Neuronal stem cell (in vitro differentiated cells): ENCODE data around the gene PTPRCAP.
A peak's percentile ranks its signal among the peaks of the same experiment; 100 is the strongest.

Experiments
- DNase-seq: peaks from one replicate; pipeline ENCODE4 v3.0.0-alpha.2; 2013; ENCODE audit warnings: low spot score
- H2AFZ ChIP-seq: one replicate; pipeline ENCODE4 v1.6.1; 2013; ENCODE audit warnings: mild to moderate bottlenecking, low read length, inconsistent platforms
- H2AK5ac ChIP-seq: 2 replicates; pipeline ENCODE4 v1.6.1; 2013; ENCODE audit warnings: low read depth, mild to moderate bottlenecking, inconsistent platforms, low read length, moderate library complexity, mixed read lengths
- H2BK120ac ChIP-seq: 2 replicates; pipeline ENCODE4 v1.6.1; 2013; ENCODE audit warnings: low read depth, mild to moderate bottlenecking, inconsistent platforms, low read length, moderate library complexity, mixed read lengths
- H2BK12ac ChIP-seq: one replicate; pipeline ENCODE4 v1.6.1; 2013; ENCODE audit warnings: low read length, inconsistent platforms
- H2BK15ac ChIP-seq: 2 replicates; pipeline ENCODE4 v1.6.1; 2013; ENCODE audit warnings: mild to moderate bottlenecking, low read length, inconsistent platforms, mixed read lengths
- H2BK5ac ChIP-seq: one replicate; pipeline ENCODE4 v1.6.1; 2013; ENCODE audit warnings: inconsistent platforms, mild to moderate bottlenecking, low read length, moderate library complexity
- H3K14ac ChIP-seq: one replicate; pipeline ENCODE4 v1.6.1; 2013; ENCODE audit warnings: low read length, inconsistent platforms
- H3K18ac ChIP-seq: 2 replicates; pipeline ENCODE4 v1.6.1; 2013; ENCODE audit warnings: low read length, inconsistent platforms
- H3K23ac ChIP-seq: 2 replicates; pipeline ENCODE4 v1.6.1; 2013; ENCODE audit warnings: low read depth, mild to moderate bottlenecking, mixed read lengths, low read length, inconsistent platforms; ENCODE audit not compliant: poor library complexity
- H3K27ac ChIP-seq: replicated peaks from 3 replicates; pipeline ENCODE4 v1.5.1; 2013; ENCODE audit warnings: low read length, inconsistent platforms
- H3K27me3 ChIP-seq, 3 experiments: 2 replicates each; pipeline ENCODE4 v1.6.1; 2013; ENCODE audit warnings: low read length in 3 of 3, mild to moderate bottlenecking in 2 of 3, inconsistent platforms in 1 of 3, low read depth in 1 of 3, mixed read lengths in 1 of 3, moderate library complexity in 1 of 3; ENCODE audit not compliant: control insufficient read depth in 3 of 3, insufficient read depth in 3 of 3
- H3K36me3 ChIP-seq, 2 donors: replicated peaks in 1 of 2; 2 replicates each; pipeline ENCODE4 v1.6.1; 2013; ENCODE audit warnings: low read length in 2 of 2; ENCODE audit not compliant: control insufficient read depth in 2 of 2, insufficient read depth in 2 of 2
- H3K4ac ChIP-seq: 2 replicates; pipeline ENCODE4 v1.6.1; 2013; ENCODE audit warnings: inconsistent platforms, mild to moderate bottlenecking, low read length, moderate library complexity
- H3K4me1 ChIP-seq, 2 donors: 1 replicate in 1 of 2; 2 replicates in 1 of 2; pipeline ENCODE4 v1.6.1; 2013; ENCODE audit warnings: low read length in 2 of 2, low read depth in 1 of 2; ENCODE audit not compliant: control insufficient read depth in 2 of 2, insufficient read depth in 1 of 2
- H3K4me2 ChIP-seq: one replicate; pipeline ENCODE4 v1.6.1; 2013; ENCODE audit warnings: mild to moderate bottlenecking, low read length, inconsistent platforms; ENCODE audit not compliant: insufficient read depth, poor library complexity, severe bottlenecking
- H3K4me3 ChIP-seq, 2 donors: 2 replicates each; pipeline ENCODE4 v1.5.1; 2013; ENCODE audit warnings: low read length in 2 of 2, mild to moderate bottlenecking in 2 of 2, inconsistent platforms in 1 of 2, moderate library complexity in 1 of 2
- H3K79me1 ChIP-seq: one replicate; pipeline ENCODE4 v1.6.1; 2013; ENCODE audit warnings: low read depth, mild to moderate bottlenecking, inconsistent platforms, low read length, moderate library complexity
- H3K9ac ChIP-seq: one replicate; pipeline ENCODE4 v1.6.1; 2013; ENCODE audit warnings: mild to moderate bottlenecking, low read depth, low read length, inconsistent platforms; ENCODE audit not compliant: poor library complexity
- H3K9me3 ChIP-seq, 2 donors: replicated peaks in 1 of 2; 2 replicates each; pipeline versions ENCODE3 to v1.6.1; 2013; ENCODE audit warnings: low read length in 2 of 2, mild to moderate bottlenecking in 2 of 2, inconsistent platforms in 1 of 2, low read depth in 1 of 2, mixed read lengths in 1 of 2, moderate library complexity in 1 of 2; ENCODE audit not compliant: control insufficient read depth in 2 of 2, insufficient read depth in 1 of 2
- H4K8ac ChIP-seq: one replicate; pipeline ENCODE4 v1.6.1; 2013; ENCODE audit warnings: low read depth, mild to moderate bottlenecking, inconsistent platforms, low read length, moderate library complexity
- H4K91ac ChIP-seq: one replicate; pipeline ENCODE4 v1.6.1; 2013; ENCODE audit warnings: low read length, low read depth, mild to moderate bottlenecking, inconsistent platforms; ENCODE audit not compliant: poor library complexity
- WGBS, 2 donors: extraction: QIAGEN DNeasy Blood & Tissue Kit; methylation state at CpG; one replicate each; pipeline ENCODE4 v1.1.7; 2013; ENCODE audit warnings: missing lambda C conversion rate in 2 of 2, mixed read lengths in 1 of 2; ENCODE audit not compliant: insufficient read length in 2 of 2, insufficient replicate concordance in 1 of 2; ENCODE audit errors: extremely low coverage in 2 of 2; 5-methylcytosine and 5-hydroxymethylcytosine counted together

Gene PTPRCAP

DNA sequence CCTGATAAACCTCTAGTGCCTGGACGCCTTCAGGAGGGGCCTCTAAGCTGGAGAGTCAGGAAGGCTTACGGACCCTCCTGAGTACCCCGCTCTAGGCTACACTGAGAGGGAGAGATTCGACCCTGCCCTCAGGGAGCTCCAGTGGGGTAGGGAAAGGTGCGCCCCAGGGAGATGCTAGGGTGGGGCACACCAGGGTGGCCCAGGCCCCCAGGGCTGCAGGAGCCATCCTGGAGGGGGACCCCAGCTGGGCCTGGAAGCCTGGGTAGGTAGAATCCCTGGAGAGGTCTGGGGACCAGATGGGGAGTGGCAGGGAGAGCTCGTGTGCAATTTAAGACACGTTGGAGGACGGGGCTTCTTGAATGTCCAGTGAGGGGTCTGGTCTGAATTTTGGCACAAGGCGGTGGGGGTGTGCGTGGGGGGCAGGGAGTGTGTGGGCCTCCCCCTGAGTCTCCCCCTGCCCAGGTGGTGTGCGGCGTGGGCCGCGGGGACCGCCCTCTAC is 17.3 kb downstream of the PTPRCAP start:
- H2AK5ac ChIP-seq, result peak overlapping the region; percentile 86
- peak overlapping the region; percentile 98 for H3K23ac ChIP-seq
- H2BK15ac ChIP-seq, result peak overlapping the region; percentile 65
- H2BK120ac ChIP-seq, result no peak overlapping the region
- H3K9ac ChIP-seq, result peak overlapping the region; percentile 89
- H3K4me3 ChIP-seq, result peak overlapping the region; percentile 67 to 77
- H3K36me3 ChIP-seq, result no peaks in the 10 kb centered on the region
- peak overlapping the region; percentile 96 for H3K18ac ChIP-seq
- DNase-seq, result no peak
- peak overlapping the region; percentile 50 for H2BK5ac ChIP-seq
- H4K91ac ChIP-seq, result no peak overlapping the region
- peaks cover 2% of the 10 kb centered on the region for H3K79me1 ChIP-seq
- WGBS, 2 donors, result no CpG with 5 or more reads among the region's 15 CpGs
- H2AFZ ChIP-seq, result peak overlapping the region; percentile 98
- peaks cover 10% of the 10 kb centered on the region in 2 donors for H3K4me1 ChIP-seq
- no peaks in the 10 kb centered on the region for H3K9me3 ChIP-seq
- no peak overlapping the region for H4K8ac ChIP-seq
- H3K4ac ChIP-seq, result peak overlapping the region; percentile 8
- H3K27ac ChIP-seq, result no peak overlapping the region
- peak overlapping the region; percentile 98 for H3K4me2 ChIP-seq
- H3K14ac ChIP-seq, result peak overlapping the region; percentile 72
- H3K27me3 ChIP-seq, result peaks cover 0 to 20% (median 0%) of the 10 kb centered on the region in 3 experiments
- H2BK12ac ChIP-seq, result no peak overlapping the region

DNA sequence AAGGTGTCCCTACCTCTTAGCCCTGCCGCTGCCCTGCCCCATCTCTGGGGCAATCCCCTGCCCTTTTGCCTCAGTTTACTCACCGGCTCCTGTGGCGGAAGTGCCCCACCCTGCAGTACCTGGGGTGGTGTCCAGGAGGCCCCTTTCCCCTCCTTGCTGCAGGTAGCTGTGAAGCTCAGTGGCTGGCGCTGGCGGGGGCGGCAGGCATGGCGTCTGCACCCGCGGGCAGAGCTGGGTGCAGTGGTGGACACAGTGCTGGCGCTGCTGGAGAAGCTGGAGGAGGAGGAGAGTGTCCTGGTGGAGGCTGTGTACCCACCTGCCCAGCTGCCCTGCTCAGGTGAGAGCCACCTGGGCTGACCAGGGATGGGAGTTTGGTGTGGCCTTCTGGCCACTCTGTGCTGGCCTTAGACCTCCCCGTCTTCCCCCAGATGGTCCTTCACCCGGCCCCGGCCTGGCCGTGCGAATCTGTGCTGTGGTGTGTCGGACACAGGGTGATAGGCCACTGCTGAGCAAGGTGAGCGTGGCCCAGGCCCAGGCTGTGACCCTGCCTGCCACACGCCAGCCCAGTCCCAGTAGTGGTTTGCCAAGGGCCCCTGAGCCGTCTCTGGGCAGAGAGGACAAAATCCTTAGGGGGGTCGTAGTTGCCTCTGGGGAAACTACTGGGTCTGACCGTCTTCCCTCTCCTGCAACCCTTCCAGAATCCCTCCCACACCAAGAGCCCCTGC is 18.0 kb downstream of the PTPRCAP start:
- H2AK5ac ChIP-seq, result peak overlapping the region; percentile 86
- H3K4me2 ChIP-seq, result no peak overlapping the region
- no peaks in the 10 kb centered on the region for H3K36me3 ChIP-seq
- peak overlapping the region; percentile 42 for H3K18ac ChIP-seq
- peaks cover 0 to 27% (median 2%) of the 10 kb centered on the region in 3 experiments for H3K27me3 ChIP-seq
- peak overlapping the region; percentile 65 for H2BK15ac ChIP-seq
- no peaks in the 10 kb centered on the region for H3K9me3 ChIP-seq
- no peak overlapping the region for H2AFZ ChIP-seq
- H4K8ac ChIP-seq, result peak overlapping the region; percentile 21
- H2BK120ac ChIP-seq, result no peak overlapping the region
- peaks cover 2% of the 10 kb centered on the region for H3K79me1 ChIP-seq
- peak overlapping the region; percentile 0 for H2BK5ac ChIP-seq
- H3K4me3 ChIP-seq, result no peak overlapping the region
- H3K27ac ChIP-seq, result no peak overlapping the region
- no peak overlapping the region for H2BK12ac ChIP-seq
- no peak overlapping the region for H3K9ac ChIP-seq
- no peak overlapping the region for H4K91ac ChIP-seq
- peak overlapping the region; percentile 88 for H3K23ac ChIP-seq
- WGBS, 2 donors, result no CpG with 5 or more reads among the region's 21 CpGs
- no peak for DNase-seq
- H3K14ac ChIP-seq, result no peak overlapping the region
- peaks cover 10 to 13% of the 10 kb centered on the region in 2 donors for H3K4me1 ChIP-seq
- no peak overlapping the region for H3K4ac ChIP-seq

DNA sequence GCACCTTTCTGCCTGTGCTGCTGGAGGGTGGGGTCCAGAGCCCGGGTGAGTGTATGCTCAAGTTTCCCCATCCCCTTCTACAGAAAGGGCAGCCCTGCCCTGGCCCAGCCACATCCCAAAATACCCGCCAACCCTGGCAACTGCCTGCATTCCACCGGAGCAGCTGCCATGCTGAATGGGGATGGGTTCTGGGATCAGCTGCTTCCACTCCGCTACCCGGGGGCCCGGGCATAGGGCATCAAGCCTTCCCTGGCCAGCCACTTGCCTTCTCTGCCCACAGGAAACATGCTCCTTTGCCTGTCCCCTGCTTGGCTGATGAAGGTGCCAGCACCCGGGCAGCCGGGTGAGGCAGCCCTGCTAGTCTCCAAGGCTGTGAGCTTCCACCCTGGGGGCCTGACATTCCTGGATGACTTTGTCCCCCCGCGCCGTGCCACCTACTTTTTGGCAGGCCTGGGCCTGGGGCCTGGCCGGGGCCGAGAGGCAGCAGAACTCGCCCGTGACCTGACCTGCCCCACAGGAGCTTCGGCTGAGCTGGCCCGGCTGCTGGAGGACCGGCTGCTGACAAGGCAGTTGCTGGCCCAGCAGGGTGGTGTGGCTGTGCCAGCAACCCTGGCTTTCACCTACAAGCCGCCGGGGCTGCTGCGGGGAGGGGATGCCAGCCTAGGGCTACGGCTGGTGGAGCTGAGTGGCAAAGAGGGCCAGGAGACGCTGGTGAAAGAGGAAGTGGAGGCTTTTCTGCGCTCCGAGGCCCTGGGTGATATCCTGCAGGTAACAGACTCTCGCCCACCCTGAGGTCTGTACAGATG is 18.8 kb downstream of the PTPRCAP start:
- Histone ChIP-seq H3K9me3 (no peaks in the 10 kb centered on the region), H3K9ac (peak overlapping the region; percentile 32), H2AK5ac (peak overlapping the region; percentile 7), H3K27ac (no peak overlapping the region), H3K36me3 (no peaks in the 10 kb centered on the region), H3K4me1 (peaks cover 10 to 13% of the 10 kb centered on the region in 2 donors), H2BK12ac (no peak overlapping the region), H3K27me3 (peaks cover 0 to 27% (median 2%) of the 10 kb centered on the region in 3 experiments), H3K18ac (peak overlapping the region; percentile 67), H2BK5ac (peak overlapping the region; percentile 0), H3K14ac (no peak overlapping the region), H3K23ac (peak overlapping the region; percentile 60), H3K4ac (no peak overlapping the region), H2BK120ac (peak overlapping the region; percentile 74), H3K79me1 (peaks cover 2% of the 10 kb centered on the region), H3K4me3 (no peak overlapping the region), H2BK15ac (peak overlapping the region; percentile 56), H2AFZ (no peak overlapping the region), H4K8ac (no peak overlapping the region), H4K91ac (no peak overlapping the region), H3K4me2 (no peak overlapping the region)
- WGBS, 2 donors, result no CpG with 5 or more reads among the region's 26 CpGs
- no peak for DNase-seq

DNA sequence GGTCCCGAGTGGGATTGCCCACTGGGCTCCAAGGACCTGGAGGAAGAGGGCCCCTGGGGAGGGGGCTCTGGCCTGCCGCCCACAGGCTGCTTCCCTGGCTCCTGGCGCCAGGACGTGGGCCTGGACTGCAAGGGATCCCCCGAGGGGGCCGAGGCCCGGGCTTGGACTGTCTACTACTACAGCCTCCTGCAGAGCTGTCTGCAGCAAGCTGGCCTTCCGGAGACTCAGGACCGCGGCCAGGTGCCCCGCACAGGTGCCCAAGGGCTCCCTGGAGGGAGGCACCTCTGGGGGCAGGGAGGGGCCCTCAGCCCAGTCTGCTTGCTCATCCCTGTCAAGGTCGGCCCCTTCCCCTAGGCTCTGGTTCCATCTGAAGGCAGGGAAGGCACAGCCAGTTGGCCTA is 20.1 kb downstream of the PTPRCAP start:
- Histone ChIP-seq H3K18ac (no peak overlapping the region), H2AFZ (no peak overlapping the region)
- WGBS, 2 donors, result no CpG with 5 or more reads among the region's 12 CpGs

More for the DNA sequence above, 20.1 kb downstream of the PTPRCAP start:
- no peak overlapping the region for H3K14ac ChIP-seq
- no peak overlapping the region for H3K4me2 ChIP-seq
- H3K9me3 ChIP-seq, result no peaks in the 10 kb centered on the region
- H3K23ac ChIP-seq, result peak overlapping the region; percentile 65
- no peak overlapping the region for H3K27ac ChIP-seq
- H3K36me3 ChIP-seq, result no peaks in the 10 kb centered on the region
- H2BK12ac ChIP-seq, result peak overlapping the region; percentile 84
- no peak overlapping the region for H4K91ac ChIP-seq
- peaks cover 0 to 27% (median 2%) of the 10 kb centered on the region in 3 experiments for H3K27me3 ChIP-seq
- DNase-seq, result no peak
- H2AK5ac ChIP-seq, result peak overlapping the region; percentile 95
- peaks cover 2% of the 10 kb centered on the region for H3K79me1 ChIP-seq
- peak overlapping the region; percentile 66 for H2BK5ac ChIP-seq
- no peak overlapping the region for H3K4ac ChIP-seq
- H3K4me1 ChIP-seq, result peaks cover 10 to 13% of the 10 kb centered on the region in 2 donors
- H4K8ac ChIP-seq, result no peak overlapping the region
- H2BK120ac ChIP-seq, result no peak overlapping the region
- no peak overlapping the region for H3K4me3 ChIP-seq
- H2BK15ac ChIP-seq, result no peak overlapping the region
- no peak overlapping the region for H3K9ac ChIP-seq
